Activated CD4-positive, CD25-positive, alpha-beta regulatory T cell treated with anti-CD3 and anti-CD28 coated beads, Interleukin-2, amount 50 U/mL, for 72 hours (primary cell): Measurements from ENCODE around the gene KISS1.

ENCODE experiments used
- DNase-seq: peaks from one replicate; pipeline ENCODE4 v3.0.0; 2021

KISS1 gene

DNA sequence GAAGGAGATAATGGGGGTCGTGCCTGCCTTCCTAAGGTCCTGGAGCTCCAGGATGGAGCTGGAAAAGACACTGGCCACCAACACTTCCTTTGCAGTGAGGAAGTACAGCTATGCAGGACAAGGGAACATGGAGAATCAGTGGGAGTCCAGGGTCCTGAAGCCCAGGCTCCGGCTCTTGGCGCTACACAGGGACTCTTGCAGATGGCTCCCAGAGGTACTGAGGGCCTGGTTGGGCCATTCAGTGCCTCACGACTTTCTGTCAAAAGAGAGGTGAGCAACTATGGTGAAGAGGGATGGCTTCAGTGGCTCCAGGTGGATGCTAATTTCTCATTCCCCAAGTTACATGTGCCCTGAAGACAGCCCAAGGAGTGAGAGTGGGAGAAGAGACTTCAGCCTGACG is 42.6 kb downstream of the KISS1 start:
- no peak for DNase-seq

DNA sequence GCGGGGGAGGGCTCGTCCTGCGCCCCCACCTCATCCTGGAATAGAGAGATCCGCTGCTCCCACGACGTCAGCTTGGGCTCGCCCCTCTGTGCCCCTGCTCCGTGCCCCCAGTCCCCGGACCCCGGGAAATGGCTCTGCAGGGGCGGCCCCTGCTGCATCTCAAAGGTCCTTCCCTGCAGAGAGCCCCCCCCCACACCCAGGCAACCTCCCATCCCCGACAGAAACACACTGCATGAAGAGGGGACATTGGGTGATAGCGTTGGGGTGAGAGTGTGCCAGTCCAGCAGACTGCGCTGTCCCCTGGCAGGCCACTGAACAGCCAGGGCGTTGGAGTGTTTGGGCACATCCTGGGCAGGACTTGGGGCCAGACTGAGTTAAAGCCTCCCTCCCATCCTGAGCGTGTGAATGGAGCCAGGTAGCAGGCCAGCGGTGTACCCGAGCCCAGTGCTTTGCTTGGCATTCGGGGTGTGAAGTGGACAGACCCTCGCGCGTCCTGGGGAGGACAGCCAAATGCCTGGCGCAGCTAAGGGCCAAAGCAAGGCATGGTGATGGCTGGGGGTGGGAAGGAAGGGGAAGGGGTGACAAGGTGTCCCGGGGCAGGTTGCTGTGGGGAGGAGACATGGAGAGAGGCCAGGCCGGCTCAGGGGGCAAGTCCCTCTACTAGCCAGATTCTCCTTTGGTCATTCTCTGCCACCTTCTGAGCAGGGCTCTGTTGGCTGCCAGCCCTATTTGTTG is 43.8 kb downstream of the KISS1 start:
- DNase-seq = no peak

DNA sequence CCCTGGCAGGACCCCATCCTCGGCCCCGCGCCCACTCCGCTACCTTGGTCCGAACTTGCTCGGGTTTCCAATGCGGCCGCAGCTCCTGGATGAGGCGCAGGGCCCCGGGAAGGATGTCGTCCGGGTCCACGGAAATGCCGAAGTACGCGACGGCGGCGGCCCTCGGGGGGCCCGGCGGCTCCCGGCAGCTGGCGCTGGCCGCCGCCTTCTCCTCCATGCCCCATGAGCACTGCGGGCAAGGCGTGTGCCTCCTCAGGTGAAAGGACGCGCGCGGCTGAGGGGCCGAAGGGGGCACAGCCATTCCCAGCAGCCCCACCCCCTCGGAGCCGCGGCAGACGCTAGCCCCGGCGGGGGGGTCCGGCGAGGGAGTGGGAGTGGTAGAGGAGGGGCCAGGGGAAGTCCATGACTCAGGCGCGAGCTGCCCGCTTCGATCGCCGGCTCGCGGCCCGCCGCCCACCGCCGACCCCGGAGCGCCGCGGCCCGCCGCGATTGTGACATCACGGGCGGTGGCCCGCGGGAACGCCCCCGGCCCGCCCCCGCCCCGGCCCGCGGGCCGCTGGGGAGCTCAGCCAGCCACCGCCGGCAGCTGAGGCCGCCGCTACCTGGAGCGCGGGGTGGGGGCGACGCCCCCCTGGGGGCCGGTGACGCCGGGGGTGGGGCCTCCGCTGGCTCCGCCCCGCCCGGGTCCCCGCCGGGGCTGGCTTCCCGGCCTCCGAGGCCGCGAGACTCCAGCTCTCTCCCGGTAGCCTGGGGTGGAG is 44.6 kb downstream of the KISS1 start, which contains the start of gene ETNK2:
Gene ETNK2 (minus strand): TSS at position 493 of the 758 bp plus-strand sequence. CDS start 192 bp downstream, at position 301.
- peak; percentile 42 for DNase-seq

DNA sequence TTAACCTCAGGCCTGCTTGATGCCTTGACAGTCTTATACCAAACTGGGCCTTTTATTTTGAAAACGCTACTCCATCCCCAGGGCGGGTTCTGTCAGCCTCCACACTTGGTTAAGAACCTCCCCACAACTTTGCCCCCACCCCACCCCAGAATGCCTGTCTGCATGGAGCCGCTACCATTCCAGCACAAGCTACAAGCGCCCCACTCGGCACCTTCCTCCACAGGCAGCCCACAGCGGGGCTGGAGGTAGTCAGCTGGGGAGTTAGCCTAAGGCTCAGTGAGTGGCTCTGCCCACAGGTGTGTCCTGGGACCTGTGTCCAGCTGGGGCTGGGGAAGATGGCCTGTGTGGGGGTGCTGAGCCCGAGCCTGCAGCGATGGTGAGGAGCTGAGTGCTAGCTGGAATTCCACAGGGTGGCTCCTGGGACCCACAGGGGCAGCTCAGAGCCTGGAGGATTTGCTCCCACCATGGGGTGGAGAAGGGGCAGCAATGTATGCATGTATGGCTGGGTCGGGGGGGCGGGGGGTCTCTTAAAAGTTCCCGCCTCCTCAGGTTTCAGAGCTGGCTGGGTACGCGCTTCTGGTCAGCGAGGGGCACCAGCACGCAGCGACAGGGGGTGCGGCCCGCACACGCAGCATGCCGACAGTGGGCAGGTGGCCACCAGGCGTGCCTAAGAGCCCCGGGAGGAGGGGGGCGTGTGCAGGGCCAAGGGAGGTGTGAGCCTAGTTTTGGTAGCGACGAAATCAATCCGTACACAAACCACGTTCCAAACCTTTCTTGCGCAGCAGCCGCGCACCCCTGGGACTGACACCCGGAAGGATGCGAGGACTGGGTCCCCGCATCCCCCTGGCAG is 45.4 kb downstream of the KISS1 start:
- no peak for DNase-seq

DNA sequence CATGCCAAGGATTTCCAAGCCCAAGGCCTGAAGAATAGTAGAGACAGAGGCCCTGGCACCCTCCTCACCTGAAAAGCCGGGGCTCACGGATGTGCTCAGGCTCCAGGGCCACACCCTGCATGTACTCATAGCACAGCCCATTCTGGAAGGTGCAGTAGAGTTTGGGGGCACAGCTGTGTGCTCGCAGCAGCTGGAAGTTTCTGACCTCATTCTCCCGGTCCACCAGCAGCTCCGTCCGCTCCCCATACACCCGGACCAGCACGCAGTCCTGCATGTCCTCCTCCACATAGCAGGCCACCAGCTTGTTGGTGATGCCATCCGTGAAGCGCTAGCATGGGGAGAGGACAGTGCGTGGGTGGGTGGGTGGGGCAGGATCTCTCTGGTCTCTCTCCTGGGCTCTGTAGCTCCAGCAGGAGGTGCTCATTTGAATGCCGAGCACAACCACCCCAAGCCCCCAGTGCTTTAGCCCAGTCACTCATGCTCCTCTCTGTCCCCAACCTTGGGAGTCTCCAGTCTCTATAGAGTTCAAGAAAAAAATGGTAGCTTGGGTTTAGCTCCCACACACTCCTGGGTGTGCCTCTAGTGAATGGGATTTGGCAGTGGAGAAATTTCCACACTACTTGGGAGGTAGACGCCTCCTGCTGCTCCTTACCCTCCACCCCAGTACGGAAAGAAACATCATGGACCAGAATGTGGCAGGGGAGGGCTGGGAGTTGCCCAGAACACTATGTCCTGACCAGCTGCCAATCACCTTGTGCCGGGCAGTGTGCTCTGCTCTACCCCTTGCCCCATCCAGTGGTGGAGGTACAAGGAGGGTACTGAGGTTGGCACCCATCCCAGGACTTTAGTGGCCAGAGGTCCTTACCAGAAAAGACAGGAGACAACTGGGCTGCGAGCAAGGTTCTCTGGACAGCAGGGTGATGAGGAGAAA is 46.4 kb downstream of the KISS1 start:
- DNase-seq = no peak

DNA sequence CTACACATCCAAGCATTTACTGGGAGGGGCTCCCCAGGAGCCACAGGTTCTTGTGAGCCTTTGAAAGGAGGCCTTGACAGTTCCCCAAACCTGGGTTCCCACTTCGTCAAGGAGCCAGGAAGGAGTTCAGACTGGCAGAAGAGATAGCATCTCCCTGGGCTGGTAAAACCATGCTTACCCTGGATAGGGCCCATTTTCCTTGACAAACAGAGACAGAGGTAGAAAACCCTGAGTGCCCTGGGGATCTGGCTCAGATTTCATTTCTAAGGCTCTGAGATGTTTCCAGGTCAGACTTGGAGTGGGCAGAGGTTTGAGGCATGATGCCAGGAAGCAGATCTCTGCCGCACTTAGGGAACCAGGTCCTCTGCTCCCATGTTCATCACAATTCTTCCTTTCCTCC is 47.2 kb downstream of the KISS1 start:
- DNase-seq = no peak

DNA sequence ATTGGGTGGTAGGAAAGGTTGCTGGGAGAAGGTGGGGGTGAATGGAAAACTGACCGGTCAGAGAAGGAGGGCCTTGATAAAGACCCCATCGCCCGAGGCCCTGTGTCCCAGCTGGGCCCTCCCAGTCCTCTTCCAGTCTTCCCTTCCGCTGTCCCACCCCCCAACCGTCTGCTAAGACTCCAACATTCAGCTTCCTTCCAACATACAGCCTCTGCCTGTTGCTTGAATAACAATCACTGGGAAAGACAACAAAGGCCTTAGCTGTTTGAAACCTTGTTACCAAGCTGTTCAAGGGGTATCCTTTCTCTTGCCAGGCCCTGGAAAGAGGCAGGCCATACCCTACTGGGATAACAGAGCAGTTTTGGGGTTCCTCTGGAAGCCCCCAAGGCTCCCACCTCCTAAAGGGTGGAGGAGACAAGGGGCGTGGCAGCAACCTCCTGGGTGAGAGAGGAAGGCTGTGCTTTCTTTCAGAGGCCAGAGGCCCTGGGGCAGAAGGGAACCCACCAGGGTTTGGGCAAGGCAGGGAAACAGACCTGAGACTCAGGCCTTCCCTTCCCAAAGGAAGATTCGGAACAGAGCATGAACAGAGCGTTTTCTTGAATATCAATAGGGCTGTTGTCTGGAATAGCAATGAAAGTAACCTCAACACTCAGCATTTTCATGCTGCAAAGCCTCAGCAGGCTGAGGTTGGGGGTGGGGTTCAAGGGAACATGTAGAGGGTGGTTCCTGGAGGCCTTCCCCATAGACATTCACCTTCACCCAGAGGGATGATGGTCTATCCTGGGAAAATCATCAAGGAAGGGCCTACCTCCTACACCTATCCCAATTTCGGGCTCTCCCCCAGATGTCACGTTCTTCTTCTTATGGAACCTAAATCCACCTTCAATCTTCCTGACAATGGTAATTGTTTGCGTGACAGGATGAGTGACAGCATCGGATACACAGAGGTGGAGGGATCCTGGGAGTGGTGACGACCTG is 48.6 kb downstream of the KISS1 start:
- no peak for DNase-seq

DNA sequence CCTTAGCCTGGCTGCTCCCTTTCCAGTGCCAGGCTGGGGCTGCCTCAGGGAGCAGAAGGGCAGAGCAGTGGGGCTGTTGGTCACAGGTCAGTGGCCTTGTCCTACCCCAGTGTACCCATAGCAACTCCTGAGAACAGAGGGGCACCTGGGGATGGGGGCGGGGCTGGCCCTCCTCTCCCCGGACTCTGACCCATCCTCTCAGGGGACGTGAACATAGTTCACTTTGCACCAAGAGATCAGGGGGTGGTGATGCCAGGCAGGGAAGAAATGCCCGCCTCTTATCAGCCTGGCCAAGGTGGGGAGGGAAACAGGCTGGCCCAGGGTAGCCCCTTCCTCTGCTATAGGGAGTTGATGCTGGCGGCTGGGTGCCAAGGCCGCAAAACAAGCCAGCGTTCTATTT is 49.3 kb downstream of the KISS1 start:
- no peak for DNase-seq

DNA sequence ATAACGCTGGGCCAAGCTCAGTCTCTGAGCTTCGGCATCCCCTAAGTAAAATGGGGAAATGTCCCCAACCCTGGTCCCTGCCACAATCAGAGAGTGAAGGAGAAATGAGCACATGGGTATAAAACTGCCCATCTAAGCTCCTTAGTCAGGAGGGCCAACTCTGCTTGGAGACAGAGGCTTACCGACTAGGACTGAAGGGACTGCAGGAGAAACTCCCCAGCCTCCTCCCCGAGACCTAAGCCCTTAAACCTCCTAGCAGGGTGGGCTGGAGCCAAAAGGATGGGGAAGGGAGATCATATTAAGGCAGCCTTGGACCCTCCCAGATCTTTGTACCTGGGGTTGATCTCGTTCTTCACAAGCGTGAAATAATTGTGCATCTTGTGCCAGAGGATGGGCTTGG is 50.0 kb downstream of the KISS1 start:
- no peak for DNase-seq

DNA sequence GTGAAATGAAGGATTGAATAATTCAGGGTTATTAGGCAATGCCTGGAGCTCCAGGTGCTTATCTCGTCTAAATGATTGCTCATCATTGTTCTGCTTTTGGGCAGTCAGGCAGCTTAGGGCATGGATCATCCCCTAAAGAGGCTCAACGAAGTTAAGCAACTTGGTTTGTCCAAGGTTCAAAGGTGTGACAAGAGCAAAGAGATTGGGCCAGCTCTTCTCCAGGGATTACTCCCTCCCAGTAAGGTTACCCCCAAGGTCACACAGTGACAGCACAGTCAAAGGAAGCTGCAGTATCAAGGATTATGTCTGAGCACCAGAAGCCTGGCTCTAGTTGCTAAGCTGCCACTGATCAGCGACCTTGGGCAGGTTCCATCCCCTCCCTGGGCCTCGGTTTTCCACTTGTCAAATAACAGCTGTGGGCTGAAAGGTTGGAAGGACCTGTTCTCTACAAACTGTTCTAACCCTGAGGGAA is 51.2 kb downstream of the KISS1 start:
- DNase-seq = no peak

DNA sequence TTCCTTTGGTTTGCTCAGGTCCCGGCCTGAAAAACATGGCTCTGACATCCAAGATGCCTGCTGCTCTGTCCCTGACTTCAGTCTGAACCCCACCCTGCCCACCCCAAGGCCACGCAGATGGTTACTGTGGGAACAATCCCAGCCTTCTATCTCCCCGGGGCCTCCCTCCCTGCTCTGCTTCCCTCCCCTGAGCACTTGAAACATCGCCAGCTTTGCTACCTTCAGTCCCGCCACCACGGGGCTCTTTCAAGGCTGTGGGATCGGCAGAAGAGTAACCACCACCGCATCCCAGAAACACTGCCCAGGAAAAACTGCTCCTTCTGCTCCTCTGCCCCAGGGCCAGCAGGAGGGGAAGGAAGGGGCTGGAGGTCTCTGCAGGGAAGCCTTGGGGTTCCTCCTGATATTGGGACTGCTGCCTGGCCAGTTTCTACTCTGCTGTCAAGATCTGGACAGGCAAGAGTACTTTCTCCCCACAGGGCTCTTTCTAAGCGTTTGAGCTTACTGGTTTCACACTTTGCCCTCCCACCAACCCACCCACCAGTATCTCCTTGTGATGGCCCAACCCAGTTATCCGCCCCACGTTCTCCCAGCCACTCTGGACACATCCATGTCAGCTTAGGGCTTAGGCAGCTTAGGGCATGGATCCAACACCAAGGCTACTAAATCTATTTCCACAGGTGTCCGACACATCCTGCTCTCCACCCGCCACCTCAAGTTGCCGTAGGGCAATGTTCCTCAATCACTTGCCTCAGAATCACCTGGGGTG is 52.8 kb downstream of the KISS1 start:
- DNase-seq = no peak

DNA sequence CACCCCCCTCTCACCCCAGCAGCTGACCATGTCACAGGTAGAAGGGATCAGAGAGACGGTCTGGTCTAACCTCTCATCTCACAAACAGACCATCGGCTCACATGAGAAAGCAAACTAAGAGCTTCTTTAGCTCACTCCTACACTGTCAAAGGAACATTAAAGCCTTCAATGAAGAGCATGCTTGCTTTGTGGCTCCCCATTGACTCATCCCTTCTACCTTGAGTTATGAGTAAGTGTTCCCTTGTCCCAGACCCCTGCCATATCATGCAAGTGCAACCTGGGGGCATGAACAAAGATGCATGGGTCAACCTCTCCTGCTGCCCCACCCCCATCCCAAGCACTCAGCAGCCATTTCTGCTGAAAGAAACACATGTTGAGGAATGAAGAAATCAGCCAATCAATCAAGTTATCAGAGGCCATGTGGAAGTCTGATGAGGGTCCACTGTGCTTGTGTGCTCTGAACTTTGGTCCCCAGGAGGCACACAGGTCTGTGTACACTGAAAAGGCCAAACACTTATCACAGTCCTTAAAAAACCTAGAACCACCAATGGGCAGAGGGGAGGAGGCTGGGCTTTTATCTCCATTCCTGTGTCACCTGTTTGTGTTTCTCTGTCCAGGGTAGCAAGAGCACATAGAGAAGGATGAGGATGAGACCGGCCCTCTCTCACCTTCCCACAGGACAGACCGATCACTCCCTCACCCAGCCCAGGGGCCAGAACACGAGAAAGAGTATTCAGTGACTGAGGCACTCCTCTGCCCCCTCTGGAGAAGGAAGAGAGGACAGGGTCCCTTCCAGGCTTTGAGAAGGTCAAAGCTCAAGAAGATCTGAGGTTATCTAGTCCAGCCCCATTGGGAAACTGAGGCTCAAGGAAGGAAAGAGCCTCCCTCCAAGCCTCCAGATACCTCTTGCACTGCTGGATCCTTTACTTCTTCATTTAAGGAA is 54.0 kb downstream of the KISS1 start:
- no peak for DNase-seq

DNA sequence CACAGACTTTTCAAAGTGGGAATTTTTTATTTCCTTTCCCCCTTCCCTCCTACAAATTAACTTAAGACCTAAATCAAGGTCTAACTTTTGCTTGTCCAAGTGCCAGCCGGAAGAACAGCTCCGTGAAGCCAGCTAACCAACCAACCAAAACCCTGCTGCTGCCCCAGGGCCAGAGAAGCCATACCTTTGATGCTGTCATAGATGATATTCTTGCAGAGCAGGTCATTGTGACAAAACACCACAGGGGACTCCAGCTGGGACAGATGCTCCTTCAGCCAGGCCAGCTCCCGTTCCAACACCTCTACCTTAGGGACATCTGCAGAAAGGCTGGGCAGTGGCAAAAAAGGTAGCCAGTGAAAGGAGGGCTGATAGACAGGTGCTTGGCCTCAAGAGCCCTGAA is 55.2 kb downstream of the KISS1 start:
- DNase-seq = no peak
